NB4 (cell line): ENCODE data around the gene B3GNT7.

Experiments
- DNase-seq: peaks from one replicate; pipeline ENCODE4 v3.0.0; 2010; ENCODE audit warnings: low read depth
- H3K4me3 ChIP-seq: one replicate; pipeline ENCODE4 v1.5.1; 2011; ENCODE audit warnings: mild to moderate bottlenecking, low read depth, low read length, moderate library complexity
- CTCF ChIP-seq: IDR thresholded peaks from one replicate; pipeline ENCODE4 v1.5.1; 2012; ENCODE audit warnings: low read depth, low read length
- MAX ChIP-seq: IDR thresholded peaks from 2 replicates; pipeline ENCODE4 v1.6.1; 2011; ENCODE audit warnings: low read depth, low read length
- MYC ChIP-seq: IDR thresholded peaks from 2 replicates; pipeline ENCODE4 v1.6.1; 2011; ENCODE audit warnings: low read depth, low read length
- POLR2A ChIP-seq: IDR thresholded peaks from 2 replicates; pipeline ENCODE4 v1.6.1; 2011; ENCODE audit warnings: mild to moderate bottlenecking; ENCODE audit not compliant: insufficient read length; ENCODE audit errors: extremely low read depth

The B3GNT7 gene

GRCh38 chr2:231370749-231371429, 24.6 kb upstream of the B3GNT7 start:
- TF ChIP-seq POLR2A: no peak
- TF ChIP-seq CTCF: no peak
- TF ChIP-seq MYC: no peak
- TF ChIP-seq MAX: no peak
- no peak for DNase-seq
- H3K4me3 ChIP-seq: no peak overlapping the region

GRCh38 chr2:231371430-231372054, 24.0 kb upstream of the B3GNT7 start:
- H3K4me3 ChIP-seq: no peak overlapping the region
- no peak for TF ChIP-seq POLR2A
- TF ChIP-seq MYC: no peak
- TF ChIP-seq CTCF: no peak
- TF ChIP-seq MAX: no peak
- DNase-seq: no peak

GRCh38 chr2:231372326-231372725, 23.2 kb upstream of the B3GNT7 start:
- no peak overlapping the region for H3K4me3 ChIP-seq
- TF ChIP-seq MYC (no peak), MAX (no peak), CTCF (no peak), POLR2A (no peak)
- no peak for DNase-seq

- H3K4me3 ChIP-seq: no peak overlapping the region
- TF ChIP-seq CTCF (no peak), POLR2A (no peak), MYC (no peak), MAX (no peak)
- no peak for DNase-seq
Measured at GRCh38 chr2:231373184-231373583, 22.3 kb upstream of the B3GNT7 start.

- TF ChIP-seq MYC (no peak), POLR2A (no peak), CTCF (no peak), MAX (no peak)
- no peak for DNase-seq
- no peak overlapping the region for H3K4me3 ChIP-seq
Measured at GRCh38 chr2:231373786-231374349, 21.6 kb upstream of the B3GNT7 start.
